ENCODE results near the gene CCDC88B. TPM values are rescaled to one million over a fixed set of nuclear protein-coding genes. Genes with fewer than 3 reads are reported as not detected.

CCDC88B gene
- total RNA-seq, 2 donors from 2014 or later, result 8.8 to 16.2 TPM

DNA sequence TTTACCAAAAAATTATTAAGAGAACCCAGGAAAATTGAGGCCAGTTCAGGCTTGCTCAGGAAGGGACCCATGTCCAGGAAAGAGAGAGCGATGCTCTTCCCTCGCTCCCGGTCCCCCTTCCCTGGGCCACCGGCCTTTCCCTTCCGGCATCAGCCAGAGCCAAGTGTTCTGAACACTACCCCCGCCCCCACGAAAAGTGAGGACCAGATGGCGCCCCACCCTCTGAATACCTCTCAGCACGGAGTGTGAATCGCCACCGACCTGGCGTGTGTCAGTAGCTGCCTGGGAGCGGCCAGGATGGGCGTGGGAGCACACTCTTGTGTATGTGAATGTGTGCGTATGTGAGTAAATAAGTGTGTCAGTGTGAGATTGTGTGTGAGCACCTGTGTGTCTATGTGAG lies 39.2 kb downstream of the CCDC88B start:
- ATAC-seq (no peak), DNase-seq (no peak)
- H3K36me3 ChIP-seq (replicated peaks in 1 of 2; ENCODE audit: insufficient read depth in 1 of 2, low read depth in 2 of 2), result no peaks in the 10 kb centered on the region
- no peaks in the 10 kb centered on the region for H3K9me3 ChIP-seq
- 78 to 89% methylated on average over 14 of the region's 15 CpGs for WGBS, 2 donors
- no peak overlapping the region for H3K27ac ChIP-seq
- H3K4me3 ChIP-seq, result no peak overlapping the region
- H3K27me3 ChIP-seq, result no peaks in the 10 kb centered on the region
- peaks cover 19% of the 10 kb centered on the region for H3K4me1 ChIP-seq
- intact Hi-C loops (cut with DNase I), result no loop called here
- TF ChIP-seq POLR2A (IDR thresholded peaks at IDR 0.05) (no peak), CTCF (IDR thresholded peaks at IDR 0.05) (no peak)

GRCh38 chr11:64379817-64380709 lies 40.1 kb downstream of the CCDC88B start:
- no peak for ATAC-seq
- 76% methylated on average over 32 to 34 of the region's 35 CpGs for WGBS, 2 donors
- Histone ChIP-seq H3K27me3 (no peaks in the 10 kb centered on the region), H3K4me3 (no peak overlapping the region), H3K9me3 (no peaks in the 10 kb centered on the region), H3K36me3 (replicated peaks in 1 of 2; ENCODE audit: insufficient read depth in 1 of 2, low read depth in 2 of 2) (no peaks in the 10 kb centered on the region), H3K27ac (no peak overlapping the region), H3K4me1 (peaks cover 24% of the 10 kb centered on the region)
- no peak for TF ChIP-seq CTCF (IDR thresholded peaks at IDR 0.05)
- no peak for TF ChIP-seq POLR2A (IDR thresholded peaks at IDR 0.05)
- intact Hi-C loops (cut with DNase I), result no loop called here
- DNase-seq, result no peak

DNA sequence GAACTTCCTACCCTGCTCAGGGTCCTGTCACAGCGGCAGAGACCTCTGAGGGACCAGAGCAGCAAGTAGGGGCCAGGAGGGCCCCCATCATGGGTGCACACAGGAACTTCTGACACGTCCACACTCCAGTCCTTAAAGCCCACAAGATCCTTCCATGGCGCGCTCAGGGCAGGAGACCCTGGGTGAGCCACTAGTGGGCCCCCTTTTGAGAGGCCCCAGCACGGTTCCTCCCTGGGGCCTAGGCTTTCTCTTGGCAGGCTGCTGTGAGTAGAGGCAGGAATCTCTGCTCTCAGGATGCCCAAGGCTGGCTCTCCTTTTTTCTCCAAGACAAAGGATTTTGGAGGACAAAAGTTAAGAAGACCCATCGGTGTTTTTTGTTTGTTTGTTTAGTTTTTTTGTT lies 41.3 kb downstream of the CCDC88B start:
- H3K4me1 ChIP-seq, result peaks cover 24% of the 10 kb centered on the region
- no peaks in the 10 kb centered on the region for H3K27me3 ChIP-seq
- WGBS, 2 donors, result 73 to 81% methylated on average over 6 of the region's 6 CpGs
- intact Hi-C loops (cut with DNase I), result no loop called here
- H3K4me3 ChIP-seq, result no peak overlapping the region
- H3K9me3 ChIP-seq, result no peaks in the 10 kb centered on the region
- DNase-seq (no peak), ATAC-seq (no peak)
- H3K36me3 ChIP-seq (replicated peaks in 1 of 2; ENCODE audit: insufficient read depth in 1 of 2, low read depth in 2 of 2), result no peaks in the 10 kb centered on the region
- no peak overlapping the region for H3K27ac ChIP-seq
- TF ChIP-seq CTCF (IDR thresholded peaks at IDR 0.05), result no peak
- TF ChIP-seq POLR2A (IDR thresholded peaks at IDR 0.05), result no peak

- Histone ChIP-seq H3K9me3 (no peaks in the 10 kb centered on the region), H3K27me3 (no peaks in the 10 kb centered on the region), H3K27ac (no peak overlapping the region), H3K36me3 (replicated peaks in 1 of 2; ENCODE audit: insufficient read depth in 1 of 2, low read depth in 2 of 2) (no peaks in the 10 kb centered on the region), H3K4me1 (peaks cover 24% of the 10 kb centered on the region), H3K4me3 (no peak overlapping the region)
- 83 to 87% methylated on average over 6 of the region's 6 CpGs for WGBS, 2 donors
- DNase-seq (no peak), ATAC-seq (no peak)
- intact Hi-C loops (cut with DNase I), result no loop called here
- no peak for TF ChIP-seq CTCF (IDR thresholded peaks at IDR 0.05)
- TF ChIP-seq POLR2A (IDR thresholded peaks at IDR 0.05), result no peak
Observed at GRCh38 chr11:64382047-64382446, 42.0 kb downstream of the CCDC88B start.

- no peak for TF ChIP-seq POLR2A (IDR thresholded peaks at IDR 0.05)
- no peak for TF ChIP-seq CTCF (IDR thresholded peaks at IDR 0.05)
- ATAC-seq, result no peak
- DNase-seq, result no peak
- Histone ChIP-seq H3K36me3 (replicated peaks in 1 of 2; ENCODE audit: insufficient read depth in 1 of 2, low read depth in 2 of 2) (no peaks in the 10 kb centered on the region), H3K27me3 (no peaks in the 10 kb centered on the region), H3K4me1 (peaks cover 24% of the 10 kb centered on the region), H3K4me3 (no peak overlapping the region), H3K9me3 (no peaks in the 10 kb centered on the region), H3K27ac (no peak overlapping the region)
- intact Hi-C loops (cut with DNase I), result no loop called here
- WGBS, 2 donors, result 67 to 77% methylated on average over 8 of the region's 8 CpGs
Observed at GRCh38 chr11:64382586-64382985, 42.6 kb downstream of the CCDC88B start.

Data from body of pancreas (tissue), 4 donors.